Nephron (organoid): ENCODE measurements around the gene DOCK9.

Experiments used
- H3K27ac Mint-ChIP-seq, 3 experiments: 2 replicates each; pipeline ENCODE4 v1.8.0; 2020; ENCODE audit warnings: mixed read lengths in 3 of 3, mild to moderate bottlenecking in 2 of 3, moderate library complexity in 1 of 3
- H3K27me3 Mint-ChIP-seq: 2 replicates; pipeline ENCODE4 v1.8.0; 2021; ENCODE audit warnings: low read depth, mild to moderate bottlenecking, moderate library complexity, mixed read lengths
- H3K36me3 Mint-ChIP-seq: 2 replicates; pipeline ENCODE4 v1.8.0; 2020; ENCODE audit warnings: low read depth, mixed read lengths
- H3K4me1 Mint-ChIP-seq: 2 replicates; pipeline ENCODE4 v1.8.0; 2020; ENCODE audit warnings: mixed read lengths
- H3K4me3 Mint-ChIP-seq, 3 experiments: 2 replicates each; pipeline ENCODE4 v1.8.0; 2020; ENCODE audit warnings: mild to moderate bottlenecking in 3 of 3, mixed read lengths in 3 of 3, moderate library complexity in 2 of 3
- H3K9me3 Mint-ChIP-seq: 2 replicates; pipeline ENCODE4 v1.8.0; 2020; ENCODE audit warnings: mixed read lengths
- CTCF ChIP-seq, 3 experiments: fragments of 200-600 bp; sonication (generic); IDR thresholded peaks; one replicate each; pipeline ENCODE4 v1.5.0; 2021; ENCODE audit warnings: antibody characterized with exemption in 3 of 3; ENCODE audit not compliant: unreplicated experiment in 3 of 3

Gene DOCK9

GRCh38 chr13:98917116-98917515 lies 60.7 kb downstream of the DOCK9 start:
- no peaks in the 10 kb centered on the region for H3K27me3 Mint-ChIP-seq
- H3K36me3 Mint-ChIP-seq: peaks cover 9% of the 10 kb centered on the region
- no peak overlapping the region for H3K4me3 Mint-ChIP-seq
- H3K9me3 Mint-ChIP-seq: no peaks in the 10 kb centered on the region
- peaks cover 57% of the 10 kb centered on the region for H3K4me1 Mint-ChIP-seq
- peak overlapping the region in 2 of 3 experiments; percentile 40 to 82 for H3K27ac Mint-ChIP-seq
- TF ChIP-seq CTCF (IDR thresholded peaks at IDR 0.05; ENCODE audit: unreplicated experiment in 3 of 3): no peak

GRCh38 chr13:98916403-98916802 lies 61.5 kb downstream of the DOCK9 start:
- Mint-ChIP-seq H3K27me3 (no peaks in the 10 kb centered on the region), H3K27ac (peak overlapping the region in 1 of 3 experiments; percentile 25), H3K36me3 (peaks cover 5% of the 10 kb centered on the region), H3K9me3 (no peaks in the 10 kb centered on the region), H3K4me3 (no peak overlapping the region), H3K4me1 (peaks cover 57% of the 10 kb centered on the region)
- no peak for TF ChIP-seq CTCF (IDR thresholded peaks at IDR 0.05; ENCODE audit: unreplicated experiment in 3 of 3)

- peaks cover 3% of the 10 kb centered on the region for H3K36me3 Mint-ChIP-seq
- no peaks in the 10 kb centered on the region for H3K9me3 Mint-ChIP-seq
- no peaks in the 10 kb centered on the region for H3K27me3 Mint-ChIP-seq
- peaks cover 57% of the 10 kb centered on the region for H3K4me1 Mint-ChIP-seq
- no peak overlapping the region for H3K4me3 Mint-ChIP-seq
- TF ChIP-seq CTCF (IDR thresholded peaks at IDR 0.05; ENCODE audit: unreplicated experiment in 3 of 3): no peak
- H3K27ac Mint-ChIP-seq: peak overlapping the region in 2 of 3 experiments; percentile 13 to 25
Observed at GRCh38 chr13:98915981-98916380, 61.9 kb downstream of the DOCK9 start.

GRCh38 chr13:98915563-98915962 lies 62.3 kb downstream of the DOCK9 start:
- Mint-ChIP-seq H3K4me3 (no peak overlapping the region), H3K36me3 (peaks cover 3% of the 10 kb centered on the region), H3K9me3 (no peaks in the 10 kb centered on the region), H3K27me3 (no peaks in the 10 kb centered on the region), H3K27ac (peak overlapping the region in 2 of 3 experiments; percentile 7 to 25), H3K4me1 (peaks cover 55% of the 10 kb centered on the region)
- no peak for TF ChIP-seq CTCF (IDR thresholded peaks at IDR 0.05; ENCODE audit: unreplicated experiment in 3 of 3)

GRCh38 chr13:98913741-98914140 lies 64.1 kb downstream of the DOCK9 start:
- Mint-ChIP-seq H3K27ac (peak overlapping the region in 1 of 3 experiments; percentile 2), H3K36me3 (peaks cover 3% of the 10 kb centered on the region), H3K27me3 (no peaks in the 10 kb centered on the region), H3K9me3 (no peaks in the 10 kb centered on the region), H3K4me3 (no peak overlapping the region), H3K4me1 (peaks cover 49% of the 10 kb centered on the region)
- no peak for TF ChIP-seq CTCF (IDR thresholded peaks at IDR 0.05; ENCODE audit: unreplicated experiment in 3 of 3)

- TF ChIP-seq CTCF (IDR thresholded peaks at IDR 0.05; ENCODE audit: unreplicated experiment in 3 of 3): no peak
- H3K4me3 Mint-ChIP-seq: no peak overlapping the region
- H3K27me3 Mint-ChIP-seq: no peaks in the 10 kb centered on the region
- H3K9me3 Mint-ChIP-seq: no peaks in the 10 kb centered on the region
- peaks cover 3% of the 10 kb centered on the region for H3K36me3 Mint-ChIP-seq
- peak overlapping the region in 2 of 3 experiments; percentile 6 to 64 for H3K27ac Mint-ChIP-seq
- H3K4me1 Mint-ChIP-seq: peaks cover 41% of the 10 kb centered on the region
Observed at GRCh38 chr13:98912846-98913245, 65.0 kb downstream of the DOCK9 start.
